Measurements from ENCODE around the gene ADAM8.

ADAM8 gene

DNA sequence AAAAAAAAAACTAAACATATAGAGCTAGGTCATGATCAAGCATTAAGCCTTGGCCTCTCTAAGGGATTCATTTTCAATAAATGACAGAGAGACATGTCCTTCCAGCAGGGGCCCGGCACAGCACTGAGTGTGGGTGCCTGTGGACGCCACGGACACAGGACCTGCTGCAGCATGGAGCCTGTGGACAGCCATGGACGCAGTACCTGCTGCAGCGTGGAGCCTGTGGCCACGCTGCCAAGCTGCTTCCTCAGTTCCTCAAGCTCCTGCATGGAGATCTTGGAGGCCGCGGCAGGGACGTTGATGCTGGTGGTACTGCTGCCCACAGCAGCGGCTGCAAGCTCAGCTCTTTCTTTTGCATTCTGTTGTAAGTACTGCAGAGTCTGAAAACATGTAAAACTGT, 22.6 kb upstream of the ADAM8 start:
- TF ChIP-seq, protein P1, sequence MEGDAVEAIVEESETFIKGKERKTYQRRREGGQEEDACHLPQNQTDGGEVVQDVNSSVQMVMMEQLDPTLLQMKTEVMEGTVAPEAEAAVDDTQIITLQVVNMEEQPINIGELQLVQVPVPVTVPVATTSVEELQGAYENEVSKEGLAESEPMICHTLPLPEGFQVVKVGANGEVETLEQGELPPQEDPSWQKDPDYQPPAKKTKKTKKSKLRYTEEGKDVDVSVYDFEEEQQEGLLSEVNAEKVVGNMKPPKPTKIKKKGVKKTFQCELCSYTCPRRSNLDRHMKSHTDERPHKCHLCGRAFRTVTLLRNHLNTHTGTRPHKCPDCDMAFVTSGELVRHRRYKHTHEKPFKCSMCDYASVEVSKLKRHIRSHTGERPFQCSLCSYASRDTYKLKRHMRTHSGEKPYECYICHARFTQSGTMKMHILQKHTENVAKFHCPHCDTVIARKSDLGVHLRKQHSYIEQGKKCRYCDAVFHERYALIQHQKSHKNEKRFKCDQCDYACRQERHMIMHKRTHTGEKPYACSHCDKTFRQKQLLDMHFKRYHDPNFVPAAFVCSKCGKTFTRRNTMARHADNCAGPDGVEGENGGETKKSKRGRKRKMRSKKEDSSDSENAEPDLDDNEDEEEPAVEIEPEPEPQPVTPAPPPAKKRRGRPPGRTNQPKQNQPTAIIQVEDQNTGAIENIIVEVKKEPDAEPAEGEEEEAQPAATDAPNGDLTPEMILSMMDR (IDR thresholded peaks at IDR 0.05; ENCODE audit: low read depth, low read length), result no peak
- DNase-seq (ENCODE audit: extremely low read depth, low read depth), result no peak

DNA sequence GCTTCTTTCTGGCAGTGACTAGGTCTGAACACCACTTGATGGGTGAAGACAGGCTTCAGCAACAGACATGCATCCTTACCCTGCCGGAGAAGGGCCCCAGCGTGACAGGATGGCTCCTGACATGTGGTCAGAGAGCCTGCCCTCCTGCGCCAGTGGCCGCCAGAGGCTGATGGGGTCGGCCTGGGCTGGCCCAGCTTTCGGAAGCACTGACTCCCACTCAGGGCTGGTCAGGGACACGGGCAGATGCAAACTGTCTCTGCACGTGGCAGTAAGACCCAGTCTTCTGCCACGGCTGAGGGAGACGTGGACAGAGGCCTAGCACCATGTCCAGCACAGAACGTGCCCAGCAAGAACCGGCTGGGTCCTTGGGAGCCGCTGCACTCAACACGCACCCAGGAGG, 21.8 kb upstream of the ADAM8 start:
- DNase-seq (ENCODE audit: extremely low read depth, low read depth), result no peak
- TF ChIP-seq, protein P1 (IDR thresholded peaks at IDR 0.05; ENCODE audit: low read depth, low read length), result no peak

DNA sequence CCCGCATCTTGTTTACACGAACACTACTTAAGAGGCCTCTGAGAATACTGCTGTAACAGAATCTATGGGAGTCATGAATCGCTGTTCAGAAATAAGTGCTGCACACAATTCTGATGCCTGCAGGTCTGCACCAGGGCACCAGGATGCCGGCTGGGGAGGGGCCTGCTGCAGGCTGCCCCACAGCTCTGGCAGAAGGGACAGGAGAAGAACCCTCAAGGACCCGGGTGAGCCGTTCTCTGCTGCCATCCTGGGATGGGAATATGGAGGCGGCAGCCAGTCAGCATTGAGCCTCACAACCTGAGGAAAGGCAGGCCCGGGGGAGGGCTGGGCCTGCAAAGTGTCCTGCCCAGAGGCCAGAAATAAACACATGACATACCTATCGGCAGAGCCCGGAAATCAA, 20.8 kb upstream of the ADAM8 start:
- TF ChIP-seq, protein P1 (IDR thresholded peaks at IDR 0.05; ENCODE audit: low read depth, low read length), result no peak

DNA sequence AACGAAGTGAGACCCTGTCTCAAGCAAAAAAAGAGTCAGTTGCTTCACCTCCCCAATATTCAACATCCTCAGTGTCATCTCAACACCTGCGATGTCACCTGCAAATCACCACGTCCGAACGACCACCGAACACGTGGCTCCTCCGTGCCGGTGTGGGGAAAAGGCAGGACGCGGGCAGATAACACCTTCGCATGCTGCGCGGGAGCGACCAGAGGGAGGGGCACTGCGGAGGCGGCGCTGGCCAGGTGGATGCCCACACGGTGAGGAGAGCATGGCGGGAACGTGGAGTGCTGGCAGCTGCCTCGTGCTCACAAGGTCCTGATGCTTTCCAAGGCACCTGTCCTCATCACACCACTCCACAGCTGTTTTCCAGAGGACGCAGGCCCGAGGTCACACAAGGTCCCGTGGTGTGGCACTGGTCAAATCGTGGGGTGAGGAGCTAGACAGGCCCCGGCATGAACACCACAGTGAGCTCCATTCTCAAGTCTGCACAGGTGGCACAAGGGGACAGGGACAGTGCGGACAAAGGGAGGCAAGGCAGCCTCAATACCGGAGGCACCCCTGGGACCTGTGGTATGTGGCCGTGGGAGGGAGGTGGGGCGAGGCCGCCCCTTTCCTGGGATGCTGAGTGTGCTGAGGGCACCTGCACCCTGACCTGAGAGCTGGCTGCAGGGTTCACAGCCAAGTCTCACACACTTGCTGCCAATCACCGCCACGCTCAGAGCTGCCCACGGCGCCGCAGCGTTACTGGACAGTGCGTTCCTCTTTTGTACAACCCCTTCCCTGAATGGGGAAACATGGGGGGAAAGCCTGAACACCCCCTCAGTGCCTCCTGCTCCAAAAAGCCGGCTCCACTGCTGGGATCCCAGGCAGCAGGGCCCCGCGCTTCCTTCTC, 19.0 kb upstream of the ADAM8 start:
- TF ChIP-seq, protein P1 (IDR thresholded peaks at IDR 0.05; ENCODE audit: low read depth, low read length), result no peak
- DNase-seq (ENCODE audit: extremely low read depth, low read depth), result no peak

More for the DNA sequence above, 20.8 kb upstream of the ADAM8 start:
- no peak for DNase-seq (ENCODE audit: extremely low read depth, low read depth)

DNA sequence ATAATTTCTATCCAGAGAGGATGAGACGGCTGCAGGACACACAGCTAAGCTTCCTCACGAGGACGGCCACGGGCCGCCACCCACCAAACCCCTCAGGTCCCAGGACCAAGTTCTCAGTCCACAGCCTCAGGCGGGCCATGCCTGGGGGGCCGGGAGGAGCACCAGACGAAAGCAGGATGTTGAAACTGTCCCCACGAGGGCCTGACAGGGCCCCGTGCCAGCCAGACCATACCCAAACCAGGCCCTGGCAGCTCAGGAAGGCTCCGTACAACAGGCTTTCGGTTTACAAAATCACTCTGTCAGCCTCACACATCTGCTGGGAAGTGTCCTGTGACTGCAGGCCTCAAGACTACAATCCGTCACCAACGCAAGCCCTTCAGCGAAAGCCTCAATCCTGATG, 17.5 kb upstream of the ADAM8 start:
- TF ChIP-seq, protein P1 (IDR thresholded peaks at IDR 0.05; ENCODE audit: low read depth, low read length), result no peak
- no peak for DNase-seq (ENCODE audit: extremely low read depth, low read depth)

DNA sequence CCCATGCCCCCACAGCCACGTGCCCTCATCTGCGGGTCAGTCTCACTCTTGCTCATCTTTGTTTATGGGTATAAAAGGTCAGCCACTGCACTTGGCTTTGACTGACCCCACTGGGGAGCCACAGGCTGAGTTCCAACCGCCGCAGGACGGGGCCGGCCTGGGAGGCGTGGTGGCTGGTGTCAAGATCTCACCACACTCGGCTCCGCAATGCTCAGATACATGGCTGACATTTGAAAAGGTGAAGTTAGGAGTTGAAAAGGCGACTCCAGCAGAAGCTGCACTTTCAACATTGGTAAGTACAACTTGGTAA, 17.1 kb upstream of the ADAM8 start:
- no peak for DNase-seq (ENCODE audit: extremely low read depth, low read depth)
- TF ChIP-seq, protein P1 (IDR thresholded peaks at IDR 0.05; ENCODE audit: low read depth, low read length), result no peak

DNA sequence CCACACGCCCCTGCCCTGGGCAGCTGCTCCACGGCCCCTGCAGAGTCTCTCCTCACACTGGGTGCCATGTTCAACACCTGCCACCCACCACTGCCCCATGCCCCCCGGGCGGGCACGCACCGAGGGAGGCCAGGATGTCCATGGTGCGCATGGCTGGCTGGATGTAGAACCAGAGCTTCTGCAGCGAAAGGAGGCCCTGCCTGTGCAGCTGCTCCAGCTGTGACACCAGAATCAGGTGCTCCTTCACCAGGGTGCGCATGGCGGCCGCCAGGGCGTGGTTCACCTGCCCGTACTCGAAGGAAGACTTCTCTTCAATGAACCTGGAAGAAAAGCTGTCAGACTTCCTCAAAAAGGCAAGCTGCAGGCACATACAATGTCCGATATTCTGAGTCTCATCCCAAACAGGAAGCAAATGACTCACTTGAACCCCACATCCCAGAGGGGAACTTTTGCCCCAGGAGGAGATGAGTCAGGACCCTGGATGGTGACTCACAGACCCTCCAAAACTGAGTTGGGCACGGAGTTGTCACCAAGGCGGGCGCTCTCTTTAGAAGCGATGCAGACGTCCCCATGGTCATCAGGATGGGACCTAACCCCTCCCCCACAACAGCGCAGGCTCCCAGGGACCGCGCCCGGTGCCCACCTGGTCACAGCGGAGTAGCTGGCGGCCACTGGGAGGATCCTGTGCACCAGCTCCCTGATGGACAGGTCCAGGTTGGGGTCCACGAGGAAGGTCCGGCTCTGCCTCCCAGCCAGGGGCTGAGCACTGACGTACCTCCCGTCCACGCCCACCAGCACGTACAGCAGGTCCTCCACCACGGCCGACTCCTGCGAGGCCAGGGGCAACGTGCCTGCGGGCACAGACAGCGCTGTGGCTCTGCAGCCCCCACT, 16.5 kb upstream of the ADAM8 start:
- TF ChIP-seq, protein P1 (IDR thresholded peaks at IDR 0.05; ENCODE audit: low read depth, low read length), result no peak
- DNase-seq (ENCODE audit: extremely low read depth, low read depth), result no peak
